ENCODE results near the gene SLC35A3. TPM values are rescaled to one million over a fixed set of nuclear protein-coding genes. Genes with fewer than 3 reads are reported as not detected.
A peak's percentile ranks its signal among the peaks of the same experiment; 100 is the strongest.
"Not testable (repeated sequence)": the region's sequence is repeated elsewhere in the genome, so short reads cannot be mapped to it uniquely, and the experiment has no call there.

The SLC35A3 gene
- total and polyA plus RNA-seq, 12 donors = 5.2 to 25.9 (median 17.5) TPM

GRCh38 chr1:99956755-99957154 is 13.0 kb upstream of the SLC35A3 start:
- no peaks in the 10 kb centered on the region for H3K27me3 ChIP-seq
- no peaks in the 10 kb centered on the region for H3K4me1 ChIP-seq (replicated peaks in 1 of 2)
- intact Hi-C loops (cut with DNase I) = no loop called here
- H3K9me3 ChIP-seq (replicated peaks in 1 of 3) = no peaks in the 10 kb centered on the region
- no peaks in the 10 kb centered on the region for H3K36me3 ChIP-seq (replicated peaks in 1 of 2)
- no peak for DNase-seq
- TF ChIP-seq CTCF (IDR thresholded peaks at IDR 0.05) = no peak
- no peak for TF ChIP-seq POLR2A (IDR thresholded peaks at IDR 0.05)
- 31 to 52% (median 37%) methylated on average over 2 of the region's 2 CpGs for WGBS, 4 donors
- H3K27ac ChIP-seq = peak overlapping the region in 2 of 5 donors; percentile 22 to 33
- H3K4me3 ChIP-seq = no peak overlapping the region

- no peak overlapping the region for H3K4me3 ChIP-seq
- H3K27ac ChIP-seq = no peak overlapping the region
- no peak for TF ChIP-seq POLR2A (IDR thresholded peaks at IDR 0.05)
- TF ChIP-seq CTCF (IDR thresholded peaks at IDR 0.05) = no peak
- DNase-seq = no peak
- no peaks in the 10 kb centered on the region for H3K27me3 ChIP-seq
- no peaks in the 10 kb centered on the region for H3K9me3 ChIP-seq (replicated peaks in 1 of 3)
- 85 to 94% (median 90%) methylated on average over 1 of the region's 1 CpG for WGBS, 4 donors
- no peaks in the 10 kb centered on the region for H3K4me1 ChIP-seq (replicated peaks in 1 of 2)
- intact Hi-C loops (cut with DNase I) = no loop called here
- H3K36me3 ChIP-seq (replicated peaks in 1 of 2) = no peaks in the 10 kb centered on the region
Measured at GRCh38 chr1:99957818-99958217, 12.0 kb upstream of the SLC35A3 start.

- DNase-seq; H3K36me3 ChIP-seq (replicated peaks in 1 of 2); H3K27me3 ChIP-seq; H3K4me3 ChIP-seq; intact Hi-C loops (cut with DNase I); H3K27ac ChIP-seq; H3K9me3 ChIP-seq (replicated peaks in 1 of 3); H3K4me1 ChIP-seq (replicated peaks in 1 of 2): not testable (repeated sequence)
- 50 to 62% (median 55%) methylated on average over 7 of the region's 7 CpGs for WGBS, 4 donors
Measured at GRCh38 chr1:99959189-99959705, 10.5 kb upstream of the SLC35A3 start.

GRCh38 chr1:99960260-99960659 is 9.5 kb upstream of the SLC35A3 start:
- H3K9me3 ChIP-seq (replicated peaks in 1 of 3); H3K27ac ChIP-seq; intact Hi-C loops (cut with DNase I); H3K36me3 ChIP-seq (replicated peaks in 1 of 2); H3K4me3 ChIP-seq; H3K27me3 ChIP-seq; H3K4me1 ChIP-seq (replicated peaks in 1 of 2); DNase-seq: not testable (repeated sequence)
- 86 to 96% (median 95%) methylated on average over 3 to 5 of the region's 5 CpGs for WGBS, 4 donors

GRCh38 chr1:99963041-99963795 is 6.6 kb upstream of the SLC35A3 start:
- Histone ChIP-seq H3K27ac (no peak overlapping the region), H3K36me3 (replicated peaks in 1 of 2) (no peaks in the 10 kb centered on the region), H3K4me3 (no peak overlapping the region), H3K27me3 (no peaks in the 10 kb centered on the region), H3K9me3 (replicated peaks in 1 of 3) (no peaks in the 10 kb centered on the region), H3K4me1 (replicated peaks in 1 of 2) (no peaks in the 10 kb centered on the region)
- DNase-seq = no peak
- TF ChIP-seq CTCF (IDR thresholded peaks at IDR 0.05) = no peak
- no peak for TF ChIP-seq POLR2A (IDR thresholded peaks at IDR 0.05)
- intact Hi-C loops (cut with DNase I) = no loop called here

Measured in adrenal gland (tissue), 12 donors.